Karpas-422 (cell line): ENCODE data around the gene MAN1A2. TPM values are rescaled to one million over a fixed set of nuclear protein-coding genes. Genes with fewer than 3 reads are reported as not detected.
"Not testable (repeated sequence)": the region's sequence is repeated elsewhere in the genome, so short reads cannot be mapped to it uniquely, and the experiment has no call there.

Source experiments
- DNase-seq: peaks from one replicate; pipeline ENCODE4 v3.0.0-alpha.2; 2015
- H2AFZ ChIP-seq: fragments of 200-600 bp; sonication (generic); 2 replicates; pipeline ENCODE4 v1.6.1; 2014; ENCODE audit warnings: antibody characterized with exemption, low read length, mixed read lengths
- H3K27ac ChIP-seq: fragments of 200-600 bp; sonication (generic); 2 replicates; pipeline ENCODE4 v1.5.1; 2014; ENCODE audit warnings: mild to moderate bottlenecking, low read length, moderate library complexity
- H3K27me3 ChIP-seq: fragments of 200-600 bp; sonication (generic); 2 replicates; pipeline ENCODE4 v1.6.1; 2014; ENCODE audit warnings: low read length, mixed read lengths
- H3K36me3 ChIP-seq: fragments of 200-600 bp; sonication (generic); 2 replicates; pipeline ENCODE4 v1.6.1; 2014; ENCODE audit warnings: low read length, mixed read lengths; ENCODE audit not compliant: insufficient read depth
- H3K4me1 ChIP-seq: fragments of 200-600 bp; sonication (generic); 2 replicates; pipeline ENCODE4 v1.6.1; 2014; ENCODE audit warnings: mild to moderate bottlenecking, low read length, mixed read lengths
- H3K4me2 ChIP-seq: fragments of 200-600 bp; sonication (generic); 2 replicates; pipeline ENCODE4 v1.6.1; 2014; ENCODE audit warnings: low read length, low read depth, mild to moderate bottlenecking; ENCODE audit not compliant: poor library complexity, severe bottlenecking
- H3K4me3 ChIP-seq: fragments of 200-600 bp; sonication (generic); 2 replicates; pipeline ENCODE4 v1.5.1; 2014; ENCODE audit warnings: mild to moderate bottlenecking, antibody characterized with exemption, low read length, mixed read lengths
- H3K79me2 ChIP-seq: fragments of 200-600 bp; sonication (generic); 2 replicates; pipeline ENCODE4 v1.6.1; 2014; ENCODE audit warnings: mild to moderate bottlenecking, low read length, mixed read lengths
- H3K9ac ChIP-seq: fragments of 200-600 bp; sonication (generic); 2 replicates; pipeline ENCODE4 v1.6.0; 2014; ENCODE audit warnings: low read length
- H3K9me2 ChIP-seq: fragments of 200-600 bp; sonication (generic), shearing (Covaris generic); replicated peaks from 2 replicates; pipeline ENCODE4 v1.6.0; 2014; ENCODE audit warnings: mild to moderate bottlenecking, low read length, moderate library complexity; ENCODE audit not compliant: insufficient read depth
- H3K9me3 ChIP-seq: fragments of 300-700, 200-600 bp; sonication (generic); 2 replicates; pipeline ENCODE4 v1.6.1; 2014; ENCODE audit warnings: low read length, mixed read lengths
- H4K20me1 ChIP-seq: fragments of 200-600 bp; sonication (generic); 2 replicates; pipeline ENCODE4 v1.6.1; 2014; ENCODE audit warnings: mild to moderate bottlenecking, antibody characterized with exemption, low read length, low read depth; ENCODE audit not compliant: insufficient read depth
- total RNA-seq: library from RNA; depleted of rRNA; stranded (reverse); fragments of >200 nt; shearing (Covaris generic); gene quantifications from 2 replicates; pipeline ENCODE4 v1.2.3, GENCODE V29; 2014; ENCODE audit warnings: low replicate concordance

The MAN1A2 gene
- total RNA-seq, 1 experiment from 2014 or later, result 43.0 TPM

DNA sequence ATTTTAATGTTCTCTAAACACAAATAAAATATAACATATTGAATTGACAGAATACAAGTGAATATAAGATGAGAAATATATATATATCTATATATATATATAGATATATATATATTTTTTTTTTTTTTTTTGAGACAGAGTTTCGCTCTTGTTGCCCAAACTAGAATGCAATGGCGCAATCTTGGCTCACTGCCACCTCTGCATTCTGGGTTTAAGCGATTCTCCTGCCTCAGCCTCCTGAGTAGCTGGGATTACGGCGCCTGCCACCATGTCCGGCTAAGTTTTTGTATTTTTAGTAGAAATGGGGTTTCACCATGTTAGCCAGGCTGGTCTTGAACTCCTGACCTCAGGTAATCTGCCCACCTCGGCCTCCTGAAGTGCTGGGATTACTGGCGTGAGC is 91.2 kb downstream of the MAN1A2 start:
- H4K20me1 ChIP-seq, result not testable (repeated sequence)

DNA sequence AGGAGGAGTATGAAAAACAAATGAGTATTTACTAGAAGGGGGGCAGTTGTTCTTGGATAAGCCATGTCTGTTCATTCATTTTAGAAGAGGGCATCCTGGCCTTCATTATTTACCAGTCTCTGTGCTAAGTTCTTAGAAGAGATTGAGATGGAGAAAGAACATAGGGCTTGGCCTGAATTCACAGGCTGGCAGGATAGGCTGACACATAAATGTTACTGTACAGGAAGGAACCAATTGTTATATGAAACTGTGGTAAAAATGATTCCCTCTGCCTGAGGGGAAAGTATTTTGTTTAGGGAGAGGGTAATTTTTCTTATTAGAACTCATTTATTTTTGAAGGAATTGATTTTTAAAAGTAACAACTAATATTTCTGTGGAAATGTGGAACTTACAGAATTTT is 99.5 kb downstream of the MAN1A2 start:
- Histone ChIP-seq H3K9me3 (no peaks in the 10 kb centered on the region), H2AFZ (no peak overlapping the region), H3K27ac (no peak overlapping the region), H3K4me2 (no peak overlapping the region), H3K9ac (no peak overlapping the region), H4K20me1 (no peaks in the 10 kb centered on the region), H3K36me3 (peaks cover 18% of the 10 kb centered on the region; the same call in 1 of the 2 replicates), H3K27me3 (no peaks in the 10 kb centered on the region), H3K79me2 (no peaks in the 10 kb centered on the region), H3K4me3 (no peak overlapping the region), H3K4me1 (no peaks in the 10 kb centered on the region), H3K9me2 (no peaks in the 10 kb centered on the region)
- DNase-seq, result no peak

More for the DNA sequence above, 91.2 kb downstream of the MAN1A2 start:
- H2AFZ ChIP-seq, H3K9me2 ChIP-seq, H3K36me3 ChIP-seq, DNase-seq, H3K4me3 ChIP-seq, H3K4me2 ChIP-seq, H3K9me3 ChIP-seq, H3K27ac ChIP-seq, H3K27me3 ChIP-seq, H3K4me1 ChIP-seq, H3K9ac ChIP-seq: not testable (repeated sequence)
- H3K79me2 ChIP-seq, result peaks cover 31% of the 10 kb centered on the region

DNA sequence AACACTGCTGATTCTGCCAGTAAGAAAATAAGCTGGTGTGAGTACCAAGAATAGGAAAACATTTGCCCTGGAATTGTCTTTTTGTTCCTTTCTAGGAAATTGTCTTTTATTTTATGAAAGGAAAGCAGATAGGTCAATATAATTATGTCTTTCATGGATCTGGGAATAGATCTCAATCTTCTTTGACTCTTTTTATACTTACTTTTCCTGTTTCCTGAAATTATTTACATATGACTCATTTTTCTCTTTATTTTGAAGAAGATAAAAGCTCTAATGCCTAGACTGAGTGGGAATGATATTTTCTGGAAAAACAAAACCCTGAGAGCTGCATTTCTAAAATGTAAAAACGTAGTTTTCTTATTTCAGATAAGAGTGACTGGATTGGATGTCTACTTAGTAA is 100.1 kb downstream of the MAN1A2 start:
- DNase-seq, result no peak
- Histone ChIP-seq H3K9me2 (no peaks in the 10 kb centered on the region), H3K9me3 (no peaks in the 10 kb centered on the region), H4K20me1 (no peaks in the 10 kb centered on the region), H3K27ac (no peak overlapping the region), H3K4me1 (no peaks in the 10 kb centered on the region), H3K27me3 (no peaks in the 10 kb centered on the region), H3K36me3 (peaks cover 18% of the 10 kb centered on the region; the same call in 1 of the 2 replicates), H3K4me3 (no peak overlapping the region), H3K79me2 (no peaks in the 10 kb centered on the region), H2AFZ (no peak overlapping the region), H3K9ac (no peak overlapping the region), H3K4me2 (no peak overlapping the region)

DNA sequence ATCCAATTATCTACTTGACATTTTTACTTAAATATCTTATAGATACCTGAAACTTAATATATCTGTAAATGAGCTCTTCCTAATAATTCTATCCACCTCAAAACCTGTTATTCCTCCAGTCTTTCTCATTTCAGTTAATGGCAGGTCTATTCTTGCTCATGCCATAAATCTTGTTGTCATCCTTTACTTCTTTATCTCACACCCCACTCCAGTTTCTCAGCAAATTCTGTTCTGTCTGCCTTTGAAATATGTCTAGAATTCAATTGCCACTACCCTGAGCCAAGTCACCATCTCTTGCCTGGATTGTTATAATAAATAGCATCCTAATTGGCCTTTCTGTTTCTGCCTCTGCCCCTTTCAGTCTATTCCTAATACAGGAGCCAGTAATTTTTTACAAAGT is 105.8 kb downstream of the MAN1A2 start:
- H3K4me1 ChIP-seq, result no peaks in the 10 kb centered on the region
- H4K20me1 ChIP-seq, result no peaks in the 10 kb centered on the region
- no peaks in the 10 kb centered on the region for H3K27me3 ChIP-seq
- H3K9me2 ChIP-seq, result no peaks in the 10 kb centered on the region
- H3K79me2 ChIP-seq, result 0 out of 2 replicates have a peak, but pooled peaks cover 4% of the 10 kb centered on the region
- peaks cover 13% of the 10 kb centered on the region; the same call in 1 of the 2 replicates for H3K36me3 ChIP-seq
- H3K27ac ChIP-seq, result no peak overlapping the region
- no peak overlapping the region for H3K4me3 ChIP-seq
- no peak overlapping the region for H3K9ac ChIP-seq
- 0 out of 2 replicates have a peak, but pooled peaks cover 3% of the 10 kb centered on the region for H3K9me3 ChIP-seq
- H2AFZ ChIP-seq, result no peak overlapping the region
- H3K4me2 ChIP-seq, result no peak overlapping the region
- DNase-seq, result no peak

DNA sequence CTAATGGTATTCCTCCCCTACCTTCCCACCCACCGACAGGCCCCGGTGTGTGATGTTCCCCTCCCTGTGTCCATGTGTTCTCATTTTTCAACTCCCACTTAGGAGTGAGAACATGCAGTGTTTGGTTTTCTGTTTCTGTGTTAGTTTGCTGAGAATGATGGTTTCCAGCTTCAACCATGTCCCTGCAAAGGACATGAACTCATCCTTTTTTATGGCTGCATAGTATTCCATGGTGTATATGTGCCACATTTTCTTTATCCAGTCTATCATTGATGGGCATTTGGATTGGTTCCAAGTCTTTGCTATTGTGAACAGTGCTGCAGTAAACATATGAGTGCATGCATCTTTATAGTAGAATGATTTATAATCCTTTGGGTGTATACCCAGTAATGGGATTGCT is 108.2 kb downstream of the MAN1A2 start:
- not testable (repeated sequence) for H3K79me2 ChIP-seq, H4K20me1 ChIP-seq

DNA sequence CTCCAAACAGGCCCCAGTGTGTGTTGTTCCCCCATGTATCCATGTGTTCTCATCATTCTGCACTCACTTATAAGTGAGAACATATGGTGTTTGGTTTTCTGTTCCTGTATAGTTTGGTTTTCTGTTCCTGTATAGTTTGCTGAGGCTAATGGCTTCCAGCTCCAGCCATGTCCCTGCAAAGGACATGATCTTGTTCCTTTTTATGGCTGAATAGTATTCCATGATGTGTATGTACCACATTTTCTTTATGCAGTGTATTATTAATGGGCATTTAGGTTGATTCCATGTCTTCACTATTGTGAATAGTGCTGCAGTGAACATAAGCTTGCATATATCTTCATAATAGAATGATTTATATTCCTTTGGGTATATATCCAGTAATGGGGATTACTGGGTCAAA is 111.8 kb downstream of the MAN1A2 start:
- Histone ChIP-seq H3K4me3 (no peak overlapping the region), H3K27ac (no peak overlapping the region), H3K9me3 (0 out of 2 replicates have a peak, but pooled peaks cover 3% of the 10 kb centered on the region), H3K27me3 (no peaks in the 10 kb centered on the region), H3K79me2 (peaks cover 11% of the 10 kb centered on the region; the same call in 1 of the 2 replicates), H3K36me3 (peaks cover 8% of the 10 kb centered on the region; the same call in 1 of the 2 replicates), H3K9me2 (no peaks in the 10 kb centered on the region), H2AFZ (no peak overlapping the region), H3K4me2 (no peak overlapping the region), H3K9ac (no peak overlapping the region), H4K20me1 (no peaks in the 10 kb centered on the region), H3K4me1 (no peaks in the 10 kb centered on the region)
- DNase-seq, result no peak

More for the DNA sequence above, 108.2 kb downstream of the MAN1A2 start:
- H3K27ac ChIP-seq, H3K9ac ChIP-seq, H3K4me2 ChIP-seq, H3K4me1 ChIP-seq, H3K9me3 ChIP-seq, H3K9me2 ChIP-seq, H2AFZ ChIP-seq, H3K4me3 ChIP-seq, H3K36me3 ChIP-seq, DNase-seq, H3K27me3 ChIP-seq: not testable (repeated sequence)

DNA sequence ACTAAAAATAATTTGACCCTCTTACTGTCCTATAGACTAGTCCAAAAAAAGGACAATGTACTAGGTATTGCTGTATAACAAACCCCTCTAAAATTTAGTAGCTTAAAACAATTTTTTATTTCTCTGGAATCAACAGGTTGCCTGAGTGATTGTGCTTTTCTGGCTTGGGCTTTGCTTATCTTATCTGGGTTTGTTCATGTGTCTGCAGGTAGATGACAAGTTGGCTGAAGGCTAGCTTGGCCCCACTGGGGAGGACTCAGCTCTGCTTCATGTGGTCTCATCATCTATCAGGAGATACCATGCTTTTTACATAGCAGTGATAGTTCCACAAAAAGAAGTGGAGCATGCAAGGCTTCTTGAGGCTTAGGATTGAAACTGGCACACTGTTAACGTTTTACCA is 114.2 kb downstream of the MAN1A2 start:
- no peak for DNase-seq
- Histone ChIP-seq H3K27ac (no peak overlapping the region), H3K36me3 (peaks cover 5% of the 10 kb centered on the region; the same call in 1 of the 2 replicates), H3K9ac (no peak overlapping the region), H3K9me3 (no peaks in the 10 kb centered on the region), H3K4me2 (no peak overlapping the region), H3K4me3 (no peak overlapping the region), H3K79me2 (peaks cover 10% of the 10 kb centered on the region; the same call in 1 of the 2 replicates), H3K9me2 (no peaks in the 10 kb centered on the region), H4K20me1 (no peaks in the 10 kb centered on the region), H3K27me3 (no peaks in the 10 kb centered on the region), H2AFZ (no peak overlapping the region), H3K4me1 (no peaks in the 10 kb centered on the region)

DNA sequence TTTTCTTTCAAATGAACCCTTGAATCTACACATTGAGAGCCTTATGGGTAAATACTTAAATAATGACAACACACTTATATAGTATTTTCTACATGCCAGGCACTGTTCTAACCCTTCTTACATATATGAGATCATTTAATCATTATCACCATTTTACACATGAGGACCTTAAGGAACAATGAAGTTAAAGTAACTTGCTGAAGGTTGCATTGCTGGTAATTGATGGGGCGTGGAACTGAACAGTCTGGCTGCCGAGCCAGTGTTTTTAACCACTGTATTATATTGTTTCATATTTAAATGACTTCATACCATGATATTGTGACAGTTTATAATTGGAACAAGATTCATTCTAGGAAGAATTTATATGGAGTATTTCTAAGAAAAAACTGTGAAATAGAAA is 126.7 kb downstream of the MAN1A2 start:
- no peaks in the 10 kb centered on the region for H3K27me3 ChIP-seq
- no peak overlapping the region for H3K27ac ChIP-seq
- H2AFZ ChIP-seq, result no peak overlapping the region
- H3K79me2 ChIP-seq, result no peaks in the 10 kb centered on the region
- H3K36me3 ChIP-seq, result peaks cover 3% of the 10 kb centered on the region; the same call in 1 of the 2 replicates
- H3K9me3 ChIP-seq, result no peaks in the 10 kb centered on the region
- no peaks in the 10 kb centered on the region for H4K20me1 ChIP-seq
- DNase-seq, result no peak
- no peak overlapping the region for H3K4me2 ChIP-seq
- no peaks in the 10 kb centered on the region for H3K4me1 ChIP-seq
- H3K4me3 ChIP-seq, result no peak overlapping the region
- no peak overlapping the region for H3K9ac ChIP-seq
- no peaks in the 10 kb centered on the region for H3K9me2 ChIP-seq

DNA sequence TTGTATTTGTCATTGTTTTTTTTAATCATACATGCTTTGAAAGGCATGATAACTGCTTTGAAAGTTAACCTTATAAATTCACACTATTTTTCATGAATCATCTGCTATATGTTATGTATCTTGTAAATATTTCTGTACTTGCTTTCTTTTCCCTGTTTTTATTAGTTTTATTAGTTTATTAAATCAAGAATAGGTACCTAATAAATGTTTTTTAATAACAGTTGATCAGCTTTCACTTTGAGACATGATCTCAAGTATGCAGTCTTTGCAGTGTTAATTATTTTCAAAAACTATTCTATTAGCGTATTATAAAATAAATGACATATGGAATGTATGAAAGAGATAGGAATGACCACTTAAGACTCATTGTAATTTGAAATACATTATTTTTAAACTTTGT is 127.8 kb downstream of the MAN1A2 start:
- H3K79me2 ChIP-seq, result no peaks in the 10 kb centered on the region
- H3K9me2 ChIP-seq, result no peaks in the 10 kb centered on the region
- peaks cover 3% of the 10 kb centered on the region; the same call in 1 of the 2 replicates for H3K36me3 ChIP-seq
- H3K9me3 ChIP-seq, result no peaks in the 10 kb centered on the region
- no peak overlapping the region for H3K4me3 ChIP-seq
- no peak overlapping the region for H3K9ac ChIP-seq
- H4K20me1 ChIP-seq, result no peaks in the 10 kb centered on the region
- no peaks in the 10 kb centered on the region for H3K27me3 ChIP-seq
- no peaks in the 10 kb centered on the region for H3K4me1 ChIP-seq
- H3K4me2 ChIP-seq, result no peak overlapping the region
- no peak overlapping the region for H3K27ac ChIP-seq
- no peak overlapping the region for H2AFZ ChIP-seq
- no peak for DNase-seq
